Stomach (tissue), 4 donors: ENCODE measurements around the gene SLC35G6.

Experiments used
- CTCF ChIP-seq, 7 experiments: fragments of 450-650 bp in 4 of 7; fragments of 200-600 bp in 3 of 7; sonication (generic) in 3 of 7; IDR thresholded peaks; one replicate each; pipeline ENCODE4 v1.5.1; 2016 to 2019; ENCODE audit warnings: antibody characterized with exemption in 7 of 7, control low read depth in 2 of 7, mild to moderate bottlenecking in 1 of 7
- EP300 ChIP-seq: sonication (generic); formaldehyde crosslinking; IDR thresholded peaks from one replicate; pipeline ENCODE4 v1.6.1; 2017; ENCODE audit warnings: antibody characterized with exemption
- POLR2A ChIP-seq, 4 donors: fragments of 450-650 bp; IDR thresholded peaks; one replicate each; pipeline ENCODE4 v1.6.1; 2016; ENCODE audit warnings: antibody characterized with exemption in 4 of 4, control low read depth in 2 of 4, mild to moderate bottlenecking in 1 of 4, moderate library complexity in 1 of 4
- POLR2AphosphoS5 ChIP-seq, 3 donors: sonication (generic); formaldehyde crosslinking; IDR thresholded peaks; one replicate each; pipeline ENCODE4 v1.6.1; 2016; ENCODE audit warnings: antibody characterized with exemption in 3 of 3

DNA sequence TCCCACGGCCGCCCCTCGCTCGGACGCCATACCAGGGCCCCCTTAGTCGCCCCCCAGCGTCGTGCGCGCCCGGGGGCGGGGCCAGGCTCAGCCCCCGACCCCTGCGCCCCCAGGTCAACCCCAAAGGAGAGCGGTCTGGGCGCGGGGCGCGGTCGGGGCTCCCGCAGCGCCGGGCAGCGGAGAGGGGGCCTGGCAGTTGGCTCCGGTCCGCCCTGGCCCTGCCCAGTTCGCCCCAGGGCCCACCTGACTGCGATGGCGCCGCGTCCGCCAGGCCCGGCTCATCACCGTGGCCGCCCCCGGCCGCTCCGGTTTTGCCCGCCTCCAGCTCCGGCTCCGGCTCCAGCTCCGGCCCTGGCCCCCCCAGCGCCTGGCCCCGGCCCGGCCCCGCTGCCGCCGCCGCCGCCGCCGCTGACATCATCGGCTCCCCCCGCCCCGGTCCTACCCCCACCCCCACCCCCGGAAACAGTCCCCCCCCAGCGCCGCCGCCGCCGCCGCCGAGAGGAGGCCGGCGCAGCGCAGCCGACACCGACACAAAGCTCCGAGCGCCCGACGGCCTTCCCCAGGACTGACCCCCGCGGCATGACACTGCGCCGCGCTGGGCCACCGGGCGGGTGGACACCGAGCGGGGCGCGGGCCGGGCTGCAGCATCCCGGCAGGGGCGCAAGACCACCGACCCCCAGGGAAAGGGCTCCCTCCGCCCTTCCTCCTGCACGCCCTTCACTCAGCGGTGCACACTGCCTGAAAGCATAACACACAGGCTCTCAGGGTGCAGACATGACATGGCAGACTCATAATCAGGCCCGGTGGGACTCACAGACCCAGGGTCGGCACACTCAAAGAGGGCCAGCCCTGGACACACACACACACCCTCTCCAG is 1.8 kb upstream of the SLC35G6 start, which contains the start of gene ZBTB4:
- TF ChIP-seq POLR2A (IDR thresholded peaks at IDR 0.05), result peak in 1 of 4 donors; percentile 24
- TF ChIP-seq CTCF (IDR thresholded peaks at IDR 0.05), result no peak
- peak in 2 of 3 donors; percentile 35 to 70 for TF ChIP-seq POLR2AphosphoS5 (IDR thresholded peaks at IDR 0.05)
- TF ChIP-seq EP300, result no peak
